HG03196 (cell line): Measurements from ENCODE around the gene NUDT9.
A peak's percentile ranks its signal among the peaks of the same experiment; 100 is the strongest.
"Not testable (repeated sequence)": the region's sequence is repeated elsewhere in the genome, so short reads cannot be mapped to it uniquely, and the experiment has no call there.

ENCODE experiments used
- ATAC-seq: cut with Tn5 transposase; IDR thresholded peaks from one replicate; pipeline ENCODE4 v1.9.1; 2021; ENCODE audit not compliant: unreplicated experiment

Gene NUDT9

GRCh38 chr4:87461281-87461700, 38.9 kb downstream of the NUDT9 start:
- ATAC-seq = no peak

- ATAC-seq = no peak
These were observed 39.7 kb downstream of the NUDT9 start for GRCh38 chr4:87462102-87462501.

DNA sequence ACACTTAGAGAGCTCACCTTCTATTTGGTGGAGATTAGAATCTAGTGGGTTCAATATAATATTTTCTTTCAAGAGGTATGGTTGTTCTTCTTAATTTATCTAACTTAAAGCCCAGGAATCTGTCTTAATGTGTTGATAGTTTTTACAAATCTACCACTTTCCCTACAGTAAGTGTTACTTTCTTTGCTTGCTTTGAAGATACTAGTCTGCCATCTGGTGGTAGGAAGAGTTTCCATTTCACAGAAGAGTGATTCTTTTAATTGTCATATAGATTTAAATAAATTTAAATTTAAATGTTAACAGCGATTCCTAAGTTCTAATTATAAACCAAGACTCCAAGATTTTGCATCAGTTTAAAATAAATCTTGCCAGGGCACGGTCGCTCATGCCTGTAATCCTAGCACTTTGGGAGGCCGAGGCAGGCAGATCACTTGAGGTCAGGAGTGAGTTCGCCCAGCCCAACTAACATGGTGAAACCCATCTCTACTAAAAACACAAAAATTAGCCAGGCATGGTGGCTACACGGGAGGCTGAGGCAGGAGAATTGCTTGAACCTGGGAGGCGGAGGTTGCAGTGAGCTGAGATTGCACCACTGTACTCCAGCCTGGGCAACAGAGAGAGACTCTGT, 43.5 kb downstream of the NUDT9 start:
- ATAC-seq = no peak

GRCh38 chr4:87469390-87469789, 47.0 kb downstream of the NUDT9 start:
- no peak for ATAC-seq

DNA sequence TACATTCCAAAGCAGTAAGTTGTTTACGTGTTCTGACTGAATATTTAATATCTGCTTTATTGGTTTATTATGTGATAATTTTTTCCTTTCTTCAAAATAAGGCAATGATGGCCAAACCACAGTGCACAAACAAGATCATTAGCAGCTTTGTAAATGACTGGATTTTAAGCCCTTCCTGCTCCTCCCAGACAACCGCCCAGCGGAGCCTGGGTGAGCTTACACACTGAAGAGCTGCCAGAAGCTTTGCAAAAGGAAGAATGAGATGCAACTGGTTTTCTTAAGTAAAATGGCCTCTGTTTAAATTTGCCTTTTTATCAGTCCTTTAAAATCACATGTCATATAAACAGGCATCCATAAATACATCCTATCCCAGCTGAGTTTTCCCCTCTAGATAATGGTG, 54.6 kb downstream of the NUDT9 start:
- ATAC-seq = no peak

DNA sequence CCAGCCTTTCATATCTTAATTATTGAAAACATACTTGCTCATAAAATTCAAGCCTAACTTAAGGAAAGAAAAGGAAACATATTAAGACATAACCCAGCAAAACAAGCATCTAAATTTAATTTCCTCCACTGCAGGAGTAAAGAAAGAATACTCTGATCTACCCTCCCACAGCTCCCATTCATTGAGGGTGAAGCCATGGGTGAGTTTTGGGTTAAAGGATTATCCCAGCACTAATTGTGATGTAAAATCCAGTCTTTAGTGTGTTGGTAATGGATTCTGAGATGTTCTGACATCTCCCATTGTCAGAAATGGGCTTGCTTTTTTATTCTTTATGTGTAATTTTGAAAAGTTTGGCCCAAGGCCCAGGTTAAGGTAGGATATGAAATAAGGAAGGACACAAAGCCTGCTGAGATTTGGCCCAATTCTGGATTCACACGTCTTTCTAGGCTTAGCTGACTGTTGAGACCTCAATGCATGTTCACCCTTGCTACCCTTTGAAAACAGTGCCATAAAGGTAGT, 56.4 kb downstream of the NUDT9 start:
- no peak for ATAC-seq

DNA sequence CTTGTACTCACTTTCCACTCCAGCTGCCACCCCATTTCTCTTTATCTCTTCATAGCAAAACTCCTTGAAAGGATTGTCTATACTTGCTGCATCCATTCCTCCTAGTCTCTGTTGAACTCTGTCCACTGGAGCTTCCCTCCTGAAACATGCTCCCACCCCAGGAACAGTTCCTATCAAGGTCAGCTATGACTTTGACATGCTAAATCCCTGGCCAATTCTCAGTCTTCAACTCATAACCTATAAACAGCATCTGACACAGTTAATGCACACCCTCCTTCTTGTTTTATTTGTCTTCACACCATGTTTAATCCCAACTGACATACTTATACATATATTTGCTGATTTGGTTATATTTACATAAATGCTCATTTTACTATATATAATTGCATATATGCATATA, 59.0 kb downstream of the NUDT9 start:
- ATAC-seq = no peak

- not testable (repeated sequence) for ATAC-seq
These were observed 60.9 kb downstream of the NUDT9 start for GRCh38 chr4:87483247-87483646.

DNA sequence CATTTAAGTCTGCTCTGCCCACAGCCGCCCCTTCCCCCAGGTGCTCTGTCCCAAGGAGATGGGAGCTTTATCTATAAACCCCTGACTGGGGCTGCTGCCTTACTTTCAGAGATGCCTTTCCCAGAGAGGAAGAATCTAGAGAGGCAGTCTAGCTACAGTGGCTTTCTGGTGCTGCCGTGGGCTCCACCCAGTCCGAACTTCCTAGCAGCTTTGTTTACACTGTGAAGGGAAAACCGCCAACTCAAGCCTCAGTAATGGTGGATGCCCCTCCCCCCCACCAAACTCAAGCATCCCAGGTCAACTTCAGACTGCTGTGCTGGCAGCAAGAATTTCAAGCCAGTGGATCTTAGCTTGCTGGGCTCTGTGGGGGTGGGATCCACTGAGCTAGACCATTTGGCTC, 66.3 kb downstream of the NUDT9 start:
- ATAC-seq = not testable (repeated sequence)

- no peak for ATAC-seq
These were observed 67.3 kb downstream of the NUDT9 start for GRCh38 chr4:87489678-87490077.

GRCh38 chr4:87490664-87491369, 68.4 kb downstream of the NUDT9 start:
- no peak for ATAC-seq

GRCh38 chr4:87491436-87491835, 69.1 kb downstream of the NUDT9 start:
- no peak for ATAC-seq

- not testable (repeated sequence) for ATAC-seq
These were observed 69.5 kb downstream of the NUDT9 start for GRCh38 chr4:87491851-87492250.

GRCh38 chr4:87493115-87493514, 70.7 kb downstream of the NUDT9 start:
- ATAC-seq = no peak

GRCh38 chr4:87497159-87497558, 74.8 kb downstream of the NUDT9 start:
- no peak for ATAC-seq

GRCh38 chr4:87497578-87497977, 75.2 kb downstream of the NUDT9 start:
- no peak for ATAC-seq

DNA sequence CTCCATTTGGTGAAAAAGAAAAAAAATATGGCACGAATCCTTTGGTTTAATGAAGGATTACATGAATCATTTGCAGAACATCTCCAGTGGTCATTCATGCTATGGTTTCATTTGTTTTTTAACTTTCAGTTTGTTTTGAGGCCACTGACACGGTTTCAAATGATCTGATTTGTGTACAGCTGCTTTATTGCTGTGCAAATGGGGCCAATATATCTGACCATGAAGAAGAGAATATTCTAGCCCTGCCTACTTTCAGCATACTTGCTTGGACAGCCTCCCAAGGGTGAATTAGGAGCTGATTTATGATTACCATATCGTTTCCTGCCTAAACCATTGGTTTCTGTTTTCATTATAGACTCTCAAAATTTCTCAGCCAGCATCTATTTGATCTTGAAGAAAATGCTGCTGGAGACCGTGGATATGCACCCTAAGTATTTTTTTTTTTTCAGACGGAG, 76.1 kb downstream of the NUDT9 start:
- peak; percentile 87 for ATAC-seq

GRCh38 chr4:87499403-87500091, 77.2 kb downstream of the NUDT9 start:
- ATAC-seq = peak; percentile 65

GRCh38 chr4:87500092-87500462, 77.7 kb downstream of the NUDT9 start:
- ATAC-seq = peak; percentile 37

DNA sequence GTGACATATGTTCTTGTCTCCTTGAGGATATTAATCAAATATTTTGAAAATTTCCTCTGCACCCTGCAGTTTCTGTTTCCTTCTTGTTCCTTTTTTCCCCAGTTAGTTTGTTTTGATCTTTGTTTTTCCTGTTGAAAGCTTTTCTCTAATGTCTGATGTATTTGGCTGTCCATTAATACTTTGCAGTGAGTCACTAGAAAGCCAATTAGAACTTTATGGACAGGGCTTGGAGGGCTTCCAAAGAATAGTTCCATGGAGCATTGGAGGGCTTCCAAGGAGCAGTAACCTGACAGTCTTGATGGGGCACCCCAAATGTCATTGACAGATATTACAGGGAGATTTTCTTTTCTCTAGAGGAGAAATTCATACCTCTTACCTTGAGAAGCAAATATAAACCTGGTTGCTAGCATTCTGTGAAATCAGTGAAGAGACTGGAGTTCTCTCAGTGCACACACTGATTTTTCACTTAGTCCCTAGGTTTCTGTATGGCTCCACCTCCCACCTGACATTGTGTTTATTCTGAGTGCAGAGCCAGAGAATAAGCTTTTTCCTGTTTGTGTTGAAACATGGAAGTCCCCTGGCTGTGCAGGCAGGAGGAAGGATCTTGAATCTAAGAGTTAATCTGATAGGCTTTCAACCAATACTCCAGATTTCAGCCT, 80.3 kb downstream of the NUDT9 start:
- no peak for ATAC-seq

GRCh38 chr4:87505862-87506261, 83.5 kb downstream of the NUDT9 start:
- ATAC-seq = no peak
